Transverse colon (tissue), 4 donors: ENCODE results near the gene PDE9A.

Experiments
- POLR2A ChIP-seq: fragments of 450-650 bp; IDR thresholded peaks from one replicate; pipeline ENCODE4 v1.6.1; 2016; ENCODE audit warnings: antibody characterized with exemption, mild to moderate bottlenecking, moderate library complexity
- POLR2AphosphoS5 ChIP-seq, 3 donors: sonication (generic); formaldehyde crosslinking; IDR thresholded peaks; one replicate each; pipeline ENCODE4 v1.6.1; 2016; ENCODE audit warnings: antibody characterized with exemption in 3 of 3
- TF ChIP-seq, protein P1 (sequence below), 5 experiments: fragments of 200-600 bp in 3 of 5; fragments of 450-650 bp in 2 of 5; sonication (generic) in 3 of 5; IDR thresholded peaks; 1 replicate in 2 of 5; 2 replicates in 3 of 5; pipeline ENCODE4 v1.5.1; 2016 to 2017; ENCODE audit warnings: antibody characterized with exemption in 5 of 5, inconsistent platforms in 3 of 5, mild to moderate bottlenecking in 2 of 5, moderate library complexity in 1 of 5

DNA sequence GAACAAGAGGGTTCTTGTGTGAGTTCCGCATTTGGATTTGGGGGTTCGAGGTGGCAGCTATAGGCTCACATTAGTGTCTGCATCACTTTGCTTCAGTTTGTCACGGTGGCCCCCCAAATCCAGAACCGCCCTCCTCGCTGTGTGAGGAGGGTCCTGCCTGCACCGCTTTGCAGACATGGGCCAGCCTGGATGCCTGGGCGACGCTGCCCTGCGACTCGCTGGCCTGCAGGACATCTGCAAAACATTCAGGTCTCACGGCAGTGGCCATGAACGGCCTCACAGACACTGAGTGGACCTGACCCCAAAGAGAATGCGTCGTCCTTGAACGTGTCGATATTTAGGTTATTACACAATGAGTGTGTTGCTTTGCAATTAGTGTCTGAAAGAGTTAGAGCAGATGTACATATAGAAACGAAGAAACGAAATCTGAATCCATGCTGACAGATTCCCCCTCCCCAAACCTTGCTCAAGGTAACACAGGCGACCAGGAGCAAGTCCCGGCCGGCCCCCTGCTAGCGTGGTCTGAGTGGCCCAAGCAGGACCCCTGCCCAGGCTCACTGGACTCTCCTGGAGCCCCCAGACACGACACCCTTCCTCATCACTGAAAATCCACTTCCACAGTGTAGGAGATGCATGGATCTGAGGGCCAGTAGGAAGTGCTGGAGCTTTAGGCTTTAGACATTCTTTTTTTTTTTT is 20.4 kb downstream of the PDE9A start:
- TF ChIP-seq, protein P1, sequence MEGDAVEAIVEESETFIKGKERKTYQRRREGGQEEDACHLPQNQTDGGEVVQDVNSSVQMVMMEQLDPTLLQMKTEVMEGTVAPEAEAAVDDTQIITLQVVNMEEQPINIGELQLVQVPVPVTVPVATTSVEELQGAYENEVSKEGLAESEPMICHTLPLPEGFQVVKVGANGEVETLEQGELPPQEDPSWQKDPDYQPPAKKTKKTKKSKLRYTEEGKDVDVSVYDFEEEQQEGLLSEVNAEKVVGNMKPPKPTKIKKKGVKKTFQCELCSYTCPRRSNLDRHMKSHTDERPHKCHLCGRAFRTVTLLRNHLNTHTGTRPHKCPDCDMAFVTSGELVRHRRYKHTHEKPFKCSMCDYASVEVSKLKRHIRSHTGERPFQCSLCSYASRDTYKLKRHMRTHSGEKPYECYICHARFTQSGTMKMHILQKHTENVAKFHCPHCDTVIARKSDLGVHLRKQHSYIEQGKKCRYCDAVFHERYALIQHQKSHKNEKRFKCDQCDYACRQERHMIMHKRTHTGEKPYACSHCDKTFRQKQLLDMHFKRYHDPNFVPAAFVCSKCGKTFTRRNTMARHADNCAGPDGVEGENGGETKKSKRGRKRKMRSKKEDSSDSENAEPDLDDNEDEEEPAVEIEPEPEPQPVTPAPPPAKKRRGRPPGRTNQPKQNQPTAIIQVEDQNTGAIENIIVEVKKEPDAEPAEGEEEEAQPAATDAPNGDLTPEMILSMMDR (IDR thresholded peaks at IDR 0.05), result no peak
- TF ChIP-seq POLR2AphosphoS5 (IDR thresholded peaks at IDR 0.05) (no peak), POLR2A (no peak)
